Lung microvascular endothelial cell (primary cell): ENCODE results near the gene LILRA5. TPM values are rescaled to one million over a fixed set of nuclear protein-coding genes. Genes with fewer than 3 reads are reported as not detected.
"Not testable (repeated sequence)": the region's sequence is repeated elsewhere in the genome, so short reads cannot be mapped to it uniquely, and the experiment has no call there.

Experiments used
- DNase-seq, 2 donors: peaks; one replicate each; pipeline versions ENCODE4 v3.0.0 to v3.0.0-alpha.2; 2010; ENCODE audit warnings: low read depth in 2 of 2
- total RNA-seq: library from RNA; depleted of rRNA; stranded (reverse); fragments of >200 nt; gene quantifications from 2 replicates; pipeline ENCODE4 v1.2.1, GENCODE V29; 2014

LILRA5 gene
- total RNA-seq, 1 donor from 2014 or later: not detected

DNA sequence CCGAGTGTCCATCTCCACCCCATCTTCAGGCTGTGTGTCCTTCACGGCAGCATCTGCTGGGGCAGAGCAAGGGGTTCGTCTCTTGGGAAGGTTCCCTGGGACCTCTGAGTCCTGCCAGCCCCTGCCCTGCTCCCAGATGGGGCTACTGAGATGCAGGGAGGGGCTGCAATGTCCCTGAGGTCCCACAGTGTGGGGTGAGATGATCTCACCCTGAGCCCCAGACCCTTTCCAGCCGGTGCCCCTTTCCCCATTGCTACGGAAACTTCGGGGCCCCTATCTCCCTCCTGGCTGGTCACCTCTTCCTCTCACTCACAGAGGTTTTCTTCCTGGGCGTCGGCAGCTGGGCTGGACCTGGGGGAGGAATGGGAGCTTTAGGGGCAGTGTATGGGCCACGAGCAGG, 37.0 kb downstream of the LILRA5 start:
- no peak for DNase-seq

- not testable (repeated sequence) for DNase-seq
These were observed 38.5 kb downstream of the LILRA5 start for GRCh38 chr19:54274516-54274915.

DNA sequence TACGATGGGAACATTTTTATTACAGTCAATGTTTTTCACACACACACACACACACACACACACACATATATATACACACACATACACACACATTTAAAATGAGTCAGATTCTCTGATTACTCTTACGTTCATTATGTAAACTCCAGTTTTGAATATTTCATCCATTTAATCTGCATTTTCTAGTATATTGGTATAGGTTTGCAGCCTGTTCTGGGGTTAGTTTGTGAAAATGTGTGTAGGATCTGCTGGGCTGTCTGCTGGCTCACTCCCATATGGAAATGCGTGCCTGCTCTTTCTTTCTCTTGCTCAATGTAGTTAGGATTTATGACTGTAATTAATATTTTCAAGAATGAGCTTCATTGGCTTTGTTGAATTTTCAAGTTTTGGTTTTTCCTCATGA, 39.1 kb downstream of the LILRA5 start:
- no peak for DNase-seq

DNA sequence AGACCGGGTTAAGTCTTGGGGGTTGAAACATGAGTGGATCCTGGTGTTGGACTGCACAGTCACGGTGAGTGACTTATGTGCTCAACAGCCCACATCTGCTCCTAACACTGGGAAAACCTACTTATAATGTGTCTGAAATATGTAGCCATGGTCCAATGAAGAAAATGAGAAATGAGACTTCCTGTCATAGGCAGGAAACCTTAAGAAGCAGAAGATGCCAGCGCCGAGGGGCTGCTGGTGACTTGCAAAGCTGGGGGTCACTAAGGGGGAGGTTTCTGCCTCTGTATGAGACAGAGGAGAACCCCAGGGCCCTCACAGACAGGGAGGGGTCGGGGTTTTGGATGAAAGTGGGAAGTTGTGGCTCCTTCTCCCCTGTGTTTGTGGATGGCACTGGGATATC, 40.8 kb downstream of the LILRA5 start:
- not testable (repeated sequence) for DNase-seq

- DNase-seq: not testable (repeated sequence)
These were observed 41.4 kb downstream of the LILRA5 start for GRCh38 chr19:54271587-54271986.

GRCh38 chr19:54271106-54271505, 41.9 kb downstream of the LILRA5 start:
- DNase-seq: no peak

GRCh38 chr19:54268936-54269335, 44.0 kb downstream of the LILRA5 start:
- no peak for DNase-seq

DNA sequence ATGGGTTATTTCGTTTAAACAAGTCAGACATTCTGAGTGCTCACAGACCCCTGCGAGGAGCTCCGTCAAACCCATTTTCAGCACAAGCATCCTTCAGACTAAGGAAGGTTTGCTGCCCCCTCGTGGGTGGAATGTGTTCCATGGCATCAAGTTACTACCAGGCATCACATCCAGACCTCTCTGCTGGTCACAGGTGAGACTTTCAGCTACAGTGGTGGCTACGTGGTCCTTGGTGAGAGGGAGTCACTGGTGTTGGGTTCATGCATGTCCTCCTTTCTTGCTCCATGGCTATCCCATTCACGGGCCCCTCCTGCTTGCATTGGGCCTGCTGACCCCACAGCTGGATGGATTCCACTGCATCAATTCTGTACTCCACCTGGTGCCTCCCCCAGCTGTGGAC, 46.8 kb downstream of the LILRA5 start:
- peak; percentile 70 to 77 for DNase-seq

GRCh38 chr19:54262470-54262869, 50.5 kb downstream of the LILRA5 start:
- DNase-seq: no peak

GRCh38 chr19:54262066-54262465, 50.9 kb downstream of the LILRA5 start:
- no peak for DNase-seq

- no peak for DNase-seq
These were observed 55.9 kb downstream of the LILRA5 start, which contains the start of gene LILRB5 for GRCh38 chr19:54257116-54257480. LILRB5 (minus strand) TSS chr19:54257273; CDS start chr19:54257193, 80 bp downstream.

Other genes with a start within 250 kb of the LILRA5 start
- not detected in 2 replicates for gene VSTM1, start 249.3 kb downstream of the LILRA5 start, total RNA-seq
- not detected in 2 replicates for gene TARM1, start 231.8 kb downstream of the LILRA5 start, total RNA-seq
- under 0.01 TPM in 1 of 2 replicates, not detected in the other for gene OSCAR, start 212.4 kb downstream of the LILRA5 start, total RNA-seq
- gene NDUFA3, start 210.3 kb downstream of the LILRA5 start, total RNA-seq: 19.2 and 23.4 TPM in 2 replicates
- gene TFPT, start 197.5 kb downstream of the LILRA5 start, total RNA-seq: 20.5 and 27.4 TPM in 2 replicates
- gene PRPF31, start 197.4 kb downstream of the LILRA5 start, total RNA-seq: 48.6 and 51.9 TPM in 2 replicates
- 4.1 and 4.8 TPM in 2 replicates for gene CNOT3, start 175.4 kb downstream of the LILRA5 start, total RNA-seq
- 3.3 and 5.4 TPM in 2 replicates for gene LENG1, start 153.4 kb downstream of the LILRA5 start, total RNA-seq
- 0.22 TPM in 1 of 2 replicates, not detected in the other for gene TMC4, start 140.0 kb downstream of the LILRA5 start, total RNA-seq
- gene MBOAT7, start 123.6 kb downstream of the LILRA5 start, total RNA-seq: 9.5 and 19.4 TPM in 2 replicates
- 35.1 and 38.8 TPM in 2 replicates for gene TSEN34, start 121.9 kb downstream of the LILRA5 start, total RNA-seq
- gene RPS9, start 112.3 kb downstream of the LILRA5 start, total RNA-seq: 2,773 and 3,236 TPM in 2 replicates
- not detected in 2 replicates for gene LILRB3, start 90.2 kb downstream of the LILRA5 start, total RNA-seq
- gene LILRA6, start 70.4 kb downstream of the LILRA5 start, total RNA-seq: not detected in 2 replicates
- not detected in 2 replicates for gene LILRB5, start 55.9 kb downstream of the LILRA5 start, total RNA-seq
- gene LILRB2, start 32.1 kb downstream of the LILRA5 start, total RNA-seq: not detected in 2 replicates
- not detected in 2 replicates for gene LILRA4, start 26.0 kb upstream of the LILRA5 start, total RNA-seq
- gene LAIR1, start 51.8 kb upstream of the LILRA5 start, total RNA-seq: not detected in 2 replicates
- gene TTYH1, start 102.3 kb upstream of the LILRA5 start, total RNA-seq: not detected in 2 replicates
- 12.6 and 21.8 TPM in 2 replicates for gene LENG8, start 136.0 kb upstream of the LILRA5 start, total RNA-seq
- 3.3 and 5.0 TPM in 2 replicates for gene LENG9, start 150.6 kb upstream of the LILRA5 start, total RNA-seq
- 53.2 and 124 TPM in 2 replicates for gene CDC42EP5, start 160.1 kb upstream of the LILRA5 start, total RNA-seq
- gene LAIR2, start 189.7 kb upstream of the LILRA5 start, total RNA-seq: not detected in 2 replicates